ENCODE measurements around the gene ZNF526. TPM values are rescaled to one million over a fixed set of nuclear protein-coding genes. Genes with fewer than 3 reads are reported as not detected.

ZNF526 gene
- polyA plus RNA-seq, 1 donor from 2014 or later, result 2.1 TPM

DNA sequence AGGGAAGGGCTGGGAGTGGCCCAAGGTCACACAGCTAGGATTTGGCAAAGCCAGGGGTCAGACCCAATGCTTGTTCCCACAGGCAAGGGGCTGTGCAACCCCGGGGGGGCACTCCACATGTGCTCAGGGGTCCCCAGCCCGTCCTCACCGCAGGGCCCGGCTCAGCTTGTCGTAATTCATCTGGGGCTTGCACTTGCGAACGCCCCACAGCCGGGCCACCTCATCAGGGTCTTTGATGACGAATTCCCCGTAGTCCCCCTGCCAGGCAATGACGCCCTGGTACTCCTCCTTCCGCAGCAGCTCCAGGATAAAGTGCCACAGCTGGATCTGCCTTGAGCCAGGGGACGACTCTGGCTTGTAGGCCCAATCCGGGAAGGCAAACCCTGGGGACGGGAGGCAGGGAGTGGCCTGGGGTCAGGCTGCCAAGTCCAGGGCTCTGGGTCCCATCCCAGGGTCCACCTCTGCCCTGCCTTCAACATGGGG is 30.1 kb downstream of the ZNF526 start:
- Histone ChIP-seq H3K4me3 (ENCODE audit: low read length) (no peak overlapping the region), H3K9ac (ENCODE audit: low read length) (no peak overlapping the region), H3K9me2 (ENCODE audit: insufficient read depth, low read length) (no peaks in the 10 kb centered on the region), H3K27ac (ENCODE audit: low read length) (no peak overlapping the region), H2AFZ (ENCODE audit: low read depth, low read length) (no peak overlapping the region), H3K9me3 (ENCODE audit: low read length) (no peaks in the 10 kb centered on the region), H3K79me2 (replicated peaks; ENCODE audit: insufficient read depth, low read length) (peaks cover 20% of the 10 kb centered on the region), H3K27me3 (ENCODE audit: insufficient read depth, low read depth, low read length) (no peaks in the 10 kb centered on the region), H3K36me3 (ENCODE audit: insufficient read depth, low read length) (no peaks in the 10 kb centered on the region), H3F3A (ENCODE audit: insufficient read depth, low read length, poor library complexity, severe bottlenecking) (no peaks in the 10 kb centered on the region), H3K4me2 (ENCODE audit: low read length) (no peak overlapping the region), H4K20me1 (ENCODE audit: insufficient read depth) (no peaks in the 10 kb centered on the region)
- TF ChIP-seq EZH2 (IDR thresholded peaks at IDR 0.05; ENCODE audit: borderline replicate concordance, insufficient read depth, low read length, poor library complexity, severe bottlenecking) (no peak), RAD21 (conservative IDR thresholded peaks at IDR 0.05) (no peak), TAF1 (IDR thresholded peaks at IDR 0.05; ENCODE audit: low read depth) (no peak), POLR2AphosphoS5 (IDR thresholded peaks at IDR 0.05) (no peak), SMC3 (conservative IDR thresholded peaks at IDR 0.05; ENCODE audit: poor library complexity) (no peak), EP300 (conservative IDR thresholded peaks at IDR 0.05; ENCODE audit: poor library complexity, severe bottlenecking) (no peak), MXI1 (conservative IDR thresholded peaks at IDR 0.05; ENCODE audit: poor library complexity, severe bottlenecking) (no peak)
- TF ChIP-seq, protein P1, sequence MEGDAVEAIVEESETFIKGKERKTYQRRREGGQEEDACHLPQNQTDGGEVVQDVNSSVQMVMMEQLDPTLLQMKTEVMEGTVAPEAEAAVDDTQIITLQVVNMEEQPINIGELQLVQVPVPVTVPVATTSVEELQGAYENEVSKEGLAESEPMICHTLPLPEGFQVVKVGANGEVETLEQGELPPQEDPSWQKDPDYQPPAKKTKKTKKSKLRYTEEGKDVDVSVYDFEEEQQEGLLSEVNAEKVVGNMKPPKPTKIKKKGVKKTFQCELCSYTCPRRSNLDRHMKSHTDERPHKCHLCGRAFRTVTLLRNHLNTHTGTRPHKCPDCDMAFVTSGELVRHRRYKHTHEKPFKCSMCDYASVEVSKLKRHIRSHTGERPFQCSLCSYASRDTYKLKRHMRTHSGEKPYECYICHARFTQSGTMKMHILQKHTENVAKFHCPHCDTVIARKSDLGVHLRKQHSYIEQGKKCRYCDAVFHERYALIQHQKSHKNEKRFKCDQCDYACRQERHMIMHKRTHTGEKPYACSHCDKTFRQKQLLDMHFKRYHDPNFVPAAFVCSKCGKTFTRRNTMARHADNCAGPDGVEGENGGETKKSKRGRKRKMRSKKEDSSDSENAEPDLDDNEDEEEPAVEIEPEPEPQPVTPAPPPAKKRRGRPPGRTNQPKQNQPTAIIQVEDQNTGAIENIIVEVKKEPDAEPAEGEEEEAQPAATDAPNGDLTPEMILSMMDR (IDR thresholded peaks at IDR 0.05; ENCODE audit: poor library complexity, severe bottlenecking), result no peak
- TF ChIP-seq, protein P2, sequence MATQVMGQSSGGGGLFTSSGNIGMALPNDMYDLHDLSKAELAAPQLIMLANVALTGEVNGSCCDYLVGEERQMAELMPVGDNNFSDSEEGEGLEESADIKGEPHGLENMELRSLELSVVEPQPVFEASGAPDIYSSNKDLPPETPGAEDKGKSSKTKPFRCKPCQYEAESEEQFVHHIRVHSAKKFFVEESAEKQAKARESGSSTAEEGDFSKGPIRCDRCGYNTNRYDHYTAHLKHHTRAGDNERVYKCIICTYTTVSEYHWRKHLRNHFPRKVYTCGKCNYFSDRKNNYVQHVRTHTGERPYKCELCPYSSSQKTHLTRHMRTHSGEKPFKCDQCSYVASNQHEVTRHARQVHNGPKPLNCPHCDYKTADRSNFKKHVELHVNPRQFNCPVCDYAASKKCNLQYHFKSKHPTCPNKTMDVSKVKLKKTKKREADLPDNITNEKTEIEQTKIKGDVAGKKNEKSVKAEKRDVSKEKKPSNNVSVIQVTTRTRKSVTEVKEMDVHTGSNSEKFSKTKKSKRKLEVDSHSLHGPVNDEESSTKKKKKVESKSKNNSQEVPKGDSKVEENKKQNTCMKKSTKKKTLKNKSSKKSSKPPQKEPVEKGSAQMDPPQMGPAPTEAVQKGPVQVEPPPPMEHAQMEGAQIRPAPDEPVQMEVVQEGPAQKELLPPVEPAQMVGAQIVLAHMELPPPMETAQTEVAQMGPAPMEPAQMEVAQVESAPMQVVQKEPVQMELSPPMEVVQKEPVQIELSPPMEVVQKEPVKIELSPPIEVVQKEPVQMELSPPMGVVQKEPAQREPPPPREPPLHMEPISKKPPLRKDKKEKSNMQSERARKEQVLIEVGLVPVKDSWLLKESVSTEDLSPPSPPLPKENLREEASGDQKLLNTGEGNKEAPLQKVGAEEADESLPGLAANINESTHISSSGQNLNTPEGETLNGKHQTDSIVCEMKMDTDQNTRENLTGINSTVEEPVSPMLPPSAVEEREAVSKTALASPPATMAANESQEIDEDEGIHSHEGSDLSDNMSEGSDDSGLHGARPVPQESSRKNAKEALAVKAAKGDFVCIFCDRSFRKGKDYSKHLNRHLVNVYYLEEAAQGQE (IDR thresholded peaks at IDR 0.05; ENCODE audit: borderline replicate concordance), result no peak

DNA sequence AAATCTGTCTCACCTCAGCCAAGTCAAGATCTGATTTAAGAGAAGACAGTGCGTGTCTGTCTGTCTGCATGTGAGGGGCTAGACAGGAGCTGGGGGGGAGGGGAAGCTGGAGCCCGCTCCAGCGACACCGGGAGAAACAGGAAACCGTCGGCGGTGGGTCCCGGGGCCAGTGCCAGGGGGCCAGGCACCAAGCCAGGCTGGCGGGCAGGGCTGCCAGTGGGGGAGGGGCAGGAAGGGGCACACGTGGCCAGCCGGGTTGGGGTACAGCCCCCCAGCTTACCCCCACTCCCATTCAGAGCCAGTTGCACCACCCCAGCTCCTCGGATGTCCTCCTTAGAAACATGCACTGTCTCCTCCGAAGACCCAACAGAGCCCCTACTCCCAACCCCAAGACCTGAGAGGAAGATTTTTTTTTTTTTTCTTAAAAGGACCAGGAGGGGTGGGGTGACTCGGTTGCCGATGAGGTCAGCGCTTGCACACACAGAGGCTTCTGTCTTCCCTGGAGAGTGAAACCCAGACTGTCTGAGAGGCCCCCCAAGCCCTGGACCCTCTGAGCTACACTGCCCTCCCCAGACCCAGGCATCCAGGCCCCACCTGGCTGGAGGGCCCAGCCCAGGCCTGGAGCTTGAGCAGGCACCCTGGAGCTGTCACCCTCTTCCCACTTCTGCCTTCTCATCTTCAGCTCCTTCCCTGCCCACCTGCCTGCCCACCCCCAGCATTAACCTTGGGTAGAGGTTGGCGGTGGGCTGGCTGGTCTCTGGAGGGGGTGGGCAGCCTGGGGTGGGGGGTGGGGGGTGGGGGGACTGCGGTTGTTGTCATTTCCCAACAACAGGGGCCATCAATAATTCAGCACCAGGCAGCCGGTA is 30.8 kb downstream of the ZNF526 start:
- Histone ChIP-seq H3K27me3 (ENCODE audit: insufficient read depth, low read depth, low read length) (no peaks in the 10 kb centered on the region), H3K9ac (ENCODE audit: low read length) (no peak overlapping the region), H2AFZ (ENCODE audit: low read depth, low read length) (no peak overlapping the region), H3K79me2 (replicated peaks; ENCODE audit: insufficient read depth, low read length) (peaks cover 20% of the 10 kb centered on the region), H3K4me2 (ENCODE audit: low read length) (no peak overlapping the region), H3K4me3 (ENCODE audit: low read length) (no peak overlapping the region), H3K27ac (ENCODE audit: low read length) (no peak overlapping the region), H3K9me2 (ENCODE audit: insufficient read depth, low read length) (no peaks in the 10 kb centered on the region), H4K20me1 (ENCODE audit: insufficient read depth) (no peaks in the 10 kb centered on the region), H3K36me3 (ENCODE audit: insufficient read depth, low read length) (no peaks in the 10 kb centered on the region), H3F3A (ENCODE audit: insufficient read depth, low read length, poor library complexity, severe bottlenecking) (no peaks in the 10 kb centered on the region), H3K9me3 (ENCODE audit: low read length) (no peaks in the 10 kb centered on the region)
- TF ChIP-seq, protein P2 (IDR thresholded peaks at IDR 0.05; ENCODE audit: borderline replicate concordance), result no peak
- TF ChIP-seq SMC3 (conservative IDR thresholded peaks at IDR 0.05; ENCODE audit: poor library complexity) (no peak), EP300 (conservative IDR thresholded peaks at IDR 0.05; ENCODE audit: poor library complexity, severe bottlenecking) (no peak), EZH2 (IDR thresholded peaks at IDR 0.05; ENCODE audit: borderline replicate concordance, insufficient read depth, low read length, poor library complexity, severe bottlenecking) (no peak), RAD21 (conservative IDR thresholded peaks at IDR 0.05) (no peak), TAF1 (IDR thresholded peaks at IDR 0.05; ENCODE audit: low read depth) (no peak), POLR2AphosphoS5 (IDR thresholded peaks at IDR 0.05) (no peak), MXI1 (conservative IDR thresholded peaks at IDR 0.05; ENCODE audit: poor library complexity, severe bottlenecking) (no peak)
- TF ChIP-seq, protein P1 (IDR thresholded peaks at IDR 0.05; ENCODE audit: poor library complexity, severe bottlenecking), result no peak

Data from neural cell (in vitro differentiated cells).